GM19397 (cell line): ENCODE measurements around the gene HOXA3.

Source experiments
- ATAC-seq: cut with Tn5 transposase; IDR thresholded peaks from one replicate; pipeline ENCODE4 v1.9.1; 2021; ENCODE audit warnings: mild to moderate bottlenecking, moderate library complexity; ENCODE audit not compliant: unreplicated experiment

The HOXA3 gene

GRCh38 chr7:27106181-27106900 lies 46.0 kb downstream of the HOXA3 start:
- no peak for ATAC-seq

- ATAC-seq, result no peak
Measured at GRCh38 chr7:27105301-27106031, 46.9 kb downstream of the HOXA3 start.

- ATAC-seq, result no peak
Measured at GRCh38 chr7:27104341-27105058, 47.9 kb downstream of the HOXA3 start.

GRCh38 chr7:27103489-27104226 lies 48.7 kb downstream of the HOXA3 start:
- no peak for ATAC-seq

- no peak for ATAC-seq
Measured at GRCh38 chr7:27102581-27103442, 49.6 kb downstream of the HOXA3 start, which contains the start of gene HOXA2. Gene HOXA2, minus strand, starts transcription at chr7:27102683. Its CDS starts 183 bp downstream, at chr7:27102500.

GRCh38 chr7:27101957-27102580 lies 50.3 kb downstream of the HOXA3 start:
- no peak for ATAC-seq

GRCh38 chr7:27101171-27101956 lies 51.0 kb downstream of the HOXA3 start:
- no peak for ATAC-seq

- no peak for ATAC-seq
Measured at GRCh38 chr7:27100694-27101170, 51.7 kb downstream of the HOXA3 start.

- ATAC-seq, result no peak
Measured at GRCh38 chr7:27099453-27100370, 52.7 kb downstream of the HOXA3 start.

- no peak for ATAC-seq
Measured at GRCh38 chr7:27098578-27099451, 53.6 kb downstream of the HOXA3 start.

GRCh38 chr7:27097686-27098577 lies 54.5 kb downstream of the HOXA3 start:
- ATAC-seq, result no peak

- no peak for ATAC-seq
Measured at GRCh38 chr7:27096768-27097514, 55.4 kb downstream of the HOXA3 start.

- peak; percentile 85 for ATAC-seq
Measured at GRCh38 chr7:27095897-27096767, 56.3 kb downstream of the HOXA3 start, which contains the start of gene HOXA1. Gene HOXA1, minus strand, starts transcription at chr7:27096000. Its CDS starts 88 bp downstream, at chr7:27095912.
